22Rv1 (cell line): ENCODE data around the gene EPB41.

Experiments used
- ZFX ChIP-seq: fragments of 450-650 bp; IDR thresholded peaks from 2 replicates; pipeline ENCODE4 v1.6.1; 2017; ENCODE audit warnings: antibody characterized with exemption, borderline replicate concordance
- TF ChIP-seq, protein P1 (sequence below): fragments of 450-650 bp; IDR thresholded peaks from 2 replicates; pipeline ENCODE4 v1.5.1; 2017; ENCODE audit warnings: mild to moderate bottlenecking

DNA sequence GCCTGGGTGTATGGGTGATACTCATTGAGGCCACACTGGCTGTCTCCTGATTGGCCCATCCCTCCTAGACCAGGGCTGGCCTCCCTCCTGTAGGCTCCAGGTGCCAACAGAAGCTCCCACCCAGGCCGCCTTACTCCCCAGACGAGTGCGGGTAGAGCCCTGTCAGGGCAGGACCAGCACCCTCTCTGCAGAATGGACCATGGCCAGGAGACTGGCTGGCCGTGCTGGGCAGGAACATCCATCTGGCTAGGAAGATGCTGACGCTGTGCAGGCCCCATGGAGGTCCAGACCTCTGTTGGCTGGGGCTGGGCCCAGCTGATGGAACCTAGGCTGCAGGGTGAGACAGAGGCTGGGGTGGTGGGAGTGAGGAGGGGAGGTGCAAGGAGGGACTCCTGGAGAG lies 25.0 kb upstream of the EPB41 start:
- TF ChIP-seq, protein P1, sequence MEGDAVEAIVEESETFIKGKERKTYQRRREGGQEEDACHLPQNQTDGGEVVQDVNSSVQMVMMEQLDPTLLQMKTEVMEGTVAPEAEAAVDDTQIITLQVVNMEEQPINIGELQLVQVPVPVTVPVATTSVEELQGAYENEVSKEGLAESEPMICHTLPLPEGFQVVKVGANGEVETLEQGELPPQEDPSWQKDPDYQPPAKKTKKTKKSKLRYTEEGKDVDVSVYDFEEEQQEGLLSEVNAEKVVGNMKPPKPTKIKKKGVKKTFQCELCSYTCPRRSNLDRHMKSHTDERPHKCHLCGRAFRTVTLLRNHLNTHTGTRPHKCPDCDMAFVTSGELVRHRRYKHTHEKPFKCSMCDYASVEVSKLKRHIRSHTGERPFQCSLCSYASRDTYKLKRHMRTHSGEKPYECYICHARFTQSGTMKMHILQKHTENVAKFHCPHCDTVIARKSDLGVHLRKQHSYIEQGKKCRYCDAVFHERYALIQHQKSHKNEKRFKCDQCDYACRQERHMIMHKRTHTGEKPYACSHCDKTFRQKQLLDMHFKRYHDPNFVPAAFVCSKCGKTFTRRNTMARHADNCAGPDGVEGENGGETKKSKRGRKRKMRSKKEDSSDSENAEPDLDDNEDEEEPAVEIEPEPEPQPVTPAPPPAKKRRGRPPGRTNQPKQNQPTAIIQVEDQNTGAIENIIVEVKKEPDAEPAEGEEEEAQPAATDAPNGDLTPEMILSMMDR = no peak
- no peak for TF ChIP-seq ZFX
